ENCODE data around the gene CIP2A.
"Not testable (repeated sequence)": the region's sequence is repeated elsewhere in the genome, so short reads cannot be mapped to it uniquely, and the experiment has no call there.

CIP2A gene

DNA sequence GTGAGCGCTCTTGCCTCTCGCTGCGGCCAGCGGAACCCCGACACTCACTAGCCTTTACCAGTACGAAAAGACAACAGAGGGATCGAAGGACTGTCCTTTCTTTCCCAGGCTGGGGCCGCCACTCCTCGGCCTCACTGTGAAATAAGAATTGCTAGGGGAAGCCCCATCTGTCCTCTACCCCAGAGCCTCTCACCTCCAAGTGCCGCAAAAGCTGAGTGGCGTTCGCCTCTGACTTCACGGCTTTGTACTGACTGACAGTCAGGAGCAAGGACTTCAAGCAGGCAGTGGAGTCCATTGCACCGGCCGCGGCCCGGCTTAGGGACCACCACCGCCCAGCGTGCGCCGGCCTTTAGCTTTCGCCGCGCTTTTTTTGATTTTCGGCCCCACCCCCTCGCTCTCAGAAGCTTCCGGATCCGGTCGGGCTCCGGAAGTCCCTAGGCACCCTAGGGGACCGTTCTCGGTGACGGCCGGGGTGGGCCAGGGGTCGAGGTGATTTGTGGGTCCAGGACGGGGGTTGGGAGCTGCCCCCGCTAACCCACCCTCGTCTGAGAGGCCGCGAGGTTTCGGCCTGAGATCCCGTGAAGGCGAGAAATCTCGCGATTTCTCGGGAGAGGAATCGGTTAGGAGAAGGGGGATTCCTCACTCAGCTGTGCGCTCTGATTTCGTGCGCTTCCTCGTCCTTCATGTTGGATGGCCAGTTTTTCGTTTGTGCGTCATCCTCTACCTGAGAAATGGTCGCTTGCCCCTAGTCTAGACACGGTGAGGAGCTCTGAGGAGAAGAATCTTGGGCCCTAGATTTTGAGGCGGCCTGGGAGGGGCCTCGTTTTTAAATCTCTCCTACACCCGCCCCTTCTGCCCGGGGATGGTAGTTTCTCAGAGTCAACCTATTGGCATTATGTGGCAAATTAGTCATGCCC lies at the start of gene CIP2A, which contains the start of gene DZIP3:
TSS of gene CIP2A (minus strand) at position 358 of the 917 bp plus-strand sequence. CDS start at position 295, 63 bp downstream.
TSS of gene DZIP3 (plus strand) at position 642 of the 917 bp plus-strand sequence. CDS start 15,685 bp downstream, outside the sequence.
- DNase-seq (ENCODE audit: low spot score) = peak; percentile 71

DNA sequence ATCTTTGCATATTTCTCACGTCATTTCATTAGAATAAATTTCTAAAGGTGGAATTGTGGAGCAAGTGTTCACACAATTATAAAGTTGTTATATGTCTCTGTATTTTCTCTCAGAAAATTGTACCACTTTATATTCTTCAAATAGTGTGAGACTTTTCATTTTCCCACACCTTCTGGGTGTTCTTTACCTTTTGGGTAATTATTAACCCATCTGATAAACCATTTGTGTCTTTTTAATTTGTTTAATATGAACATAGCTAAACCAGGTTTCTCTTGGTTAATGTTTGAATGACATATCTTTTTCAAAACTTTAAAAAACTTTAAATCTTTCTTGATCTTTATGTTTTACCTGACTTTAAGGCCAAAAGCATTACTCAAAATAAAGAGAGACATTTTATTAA lies 40.7 kb upstream of the CIP2A start:
- DNase-seq (ENCODE audit: low spot score) = no peak

DNA sequence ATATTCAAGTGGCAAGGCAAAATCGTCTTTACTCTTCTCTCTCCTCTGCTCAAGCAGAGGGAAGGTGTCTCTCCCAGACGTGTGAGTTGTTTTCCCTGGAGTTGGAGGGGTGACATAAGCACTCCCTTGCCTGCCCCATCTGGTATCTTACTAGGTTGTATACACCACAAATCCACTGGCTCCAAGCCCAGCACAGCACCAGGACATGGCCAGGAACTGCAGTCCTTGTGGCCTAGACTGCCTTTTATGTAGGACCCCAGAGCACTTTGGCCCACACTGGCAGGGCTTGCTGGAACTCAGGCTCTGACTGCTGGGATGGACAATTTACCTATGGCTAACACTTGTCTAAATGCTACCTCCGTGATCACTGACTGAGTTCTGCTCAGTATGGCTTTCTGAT lies 34.3 kb upstream of the CIP2A start:
- DNase-seq (ENCODE audit: low spot score) = no peak

DNA sequence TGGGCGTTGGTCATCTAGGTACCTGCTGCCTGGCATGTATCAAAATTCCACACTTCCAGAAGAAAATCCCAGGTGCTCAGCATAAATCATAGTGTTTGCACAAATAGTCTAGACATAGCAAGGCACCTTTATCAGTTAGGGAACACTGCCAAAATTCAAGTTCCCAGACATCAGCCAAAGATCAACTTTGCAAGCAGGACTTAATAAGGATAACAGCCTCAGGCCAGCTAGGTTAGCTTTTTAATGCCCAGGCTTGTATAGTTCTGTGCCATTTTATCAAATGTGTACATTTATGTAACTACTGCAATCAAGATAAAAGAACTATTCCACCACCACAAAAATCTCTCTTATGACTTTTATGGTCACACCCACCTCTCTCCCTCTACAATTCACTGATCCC lies 31.0 kb upstream of the CIP2A start:
- no peak for DNase-seq (ENCODE audit: low spot score)

DNA sequence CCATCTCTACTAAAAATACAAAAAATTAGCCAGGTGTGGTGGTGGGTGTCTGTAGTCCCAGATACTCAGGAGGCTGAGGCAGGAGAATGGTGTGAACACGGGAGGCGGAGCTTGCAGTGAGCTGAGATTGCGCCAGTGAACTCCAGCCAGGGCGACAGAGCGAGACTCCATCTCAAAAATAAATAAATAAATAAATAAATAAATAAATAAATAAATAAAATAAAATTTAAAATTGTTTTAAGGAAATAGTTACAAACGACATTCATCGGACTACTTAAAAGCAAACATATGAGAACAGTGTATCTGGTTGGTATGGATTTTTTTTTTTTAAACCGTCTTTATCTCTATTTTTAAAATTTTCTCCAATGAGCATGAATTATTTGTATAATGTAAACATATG lies 26.9 kb upstream of the CIP2A start:
- DNase-seq (ENCODE audit: low spot score) = not testable (repeated sequence)

DNA sequence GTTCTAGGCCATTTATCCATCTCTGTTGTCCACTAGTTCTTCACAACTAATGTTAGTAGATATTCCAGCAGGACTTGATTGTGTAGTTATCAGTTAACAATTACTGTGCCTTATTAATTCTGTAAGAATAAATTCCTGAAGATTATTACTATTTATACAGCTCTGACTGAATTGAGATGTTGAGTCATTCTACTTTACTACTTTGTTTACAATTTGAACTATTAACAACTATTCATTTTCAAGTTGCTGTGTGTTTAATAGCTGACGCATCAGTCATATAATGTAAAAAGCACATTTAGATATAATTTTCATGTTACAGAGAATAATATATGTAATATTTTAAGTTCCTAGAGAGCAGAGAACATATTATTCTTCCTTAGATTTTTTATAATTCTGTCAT lies 21.4 kb upstream of the CIP2A start:
- DNase-seq (ENCODE audit: low spot score) = no peak

DNA sequence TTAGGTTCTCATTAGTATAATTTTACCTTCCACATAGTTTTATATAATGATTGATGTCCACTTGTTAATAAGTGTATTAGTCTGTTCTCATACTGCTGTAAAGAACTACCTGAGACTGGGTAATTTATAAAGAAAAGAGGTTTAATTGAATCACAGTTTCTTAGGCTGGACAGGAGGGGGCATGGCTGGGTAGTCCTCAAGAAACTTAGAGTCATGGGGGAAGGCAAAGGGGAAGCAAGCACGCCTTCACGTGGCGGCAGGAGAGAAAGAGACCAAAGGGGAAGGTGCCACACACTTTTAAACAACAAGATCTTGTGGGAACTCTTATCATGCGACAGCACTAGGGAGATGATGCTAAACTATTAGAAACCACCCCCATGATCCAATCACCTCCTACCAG lies 19.5 kb upstream of the CIP2A start:
- DNase-seq (ENCODE audit: low spot score) = no peak

DNA sequence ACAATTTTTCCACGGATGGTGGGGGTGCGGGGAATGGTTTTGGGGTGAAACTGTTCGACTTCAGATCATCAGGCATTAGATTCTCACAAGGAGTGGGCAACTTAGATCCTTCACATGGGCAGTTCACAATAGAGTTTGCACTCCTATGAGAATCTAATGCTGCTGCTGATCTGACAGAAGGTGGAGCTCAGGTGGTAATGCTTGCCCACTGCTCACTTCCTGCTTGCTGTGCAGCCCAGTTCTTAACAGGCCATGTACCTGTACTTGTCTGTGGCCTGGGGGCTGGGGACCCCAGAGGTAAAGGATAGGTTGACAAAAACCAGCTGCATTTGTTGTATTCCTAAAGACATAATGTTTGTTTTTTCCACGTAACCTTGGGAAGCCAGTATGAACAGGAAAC lies 16.3 kb upstream of the CIP2A start:
- DNase-seq (ENCODE audit: low spot score) = no peak

DNA sequence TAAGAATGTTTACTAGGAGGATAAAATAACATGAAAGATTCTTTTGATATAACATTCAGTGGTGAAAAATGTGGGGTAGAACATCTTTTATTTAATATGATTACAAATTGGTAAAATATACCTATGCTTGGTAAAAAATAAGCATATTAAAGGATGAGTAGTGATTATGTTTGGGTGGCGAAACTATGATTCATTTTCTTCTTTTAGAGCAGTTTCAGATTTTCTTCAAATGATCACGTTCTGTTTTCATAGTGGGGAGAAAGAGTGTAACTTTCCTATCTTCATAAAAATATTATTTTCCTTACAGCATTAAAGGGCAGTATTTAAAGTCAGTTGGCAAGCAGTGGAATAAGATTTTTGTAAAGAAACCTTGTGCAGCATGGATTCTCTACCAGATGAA lies 15.8 kb upstream of the CIP2A start:
- DNase-seq (ENCODE audit: low spot score) = no peak

DNA sequence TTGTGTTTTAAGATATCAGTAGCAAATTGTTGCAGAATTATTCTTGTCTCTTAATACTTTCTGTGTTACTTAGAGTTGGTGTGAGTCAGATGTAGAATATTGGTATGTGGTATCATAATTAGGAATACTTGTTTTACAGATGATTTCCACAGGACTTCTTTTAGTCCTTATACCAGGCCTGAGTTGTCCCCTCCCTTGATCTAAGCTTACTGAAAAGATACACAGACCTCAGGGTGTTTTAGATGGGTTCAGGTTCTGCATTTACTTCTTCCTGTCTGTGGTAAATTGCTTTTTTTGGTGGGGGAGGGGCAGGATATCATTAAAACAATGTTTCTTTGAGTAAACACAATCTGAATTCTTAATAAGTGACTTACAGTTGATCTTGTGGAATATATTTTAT lies 14.5 kb upstream of the CIP2A start:
- no peak for DNase-seq (ENCODE audit: low spot score)

DNA sequence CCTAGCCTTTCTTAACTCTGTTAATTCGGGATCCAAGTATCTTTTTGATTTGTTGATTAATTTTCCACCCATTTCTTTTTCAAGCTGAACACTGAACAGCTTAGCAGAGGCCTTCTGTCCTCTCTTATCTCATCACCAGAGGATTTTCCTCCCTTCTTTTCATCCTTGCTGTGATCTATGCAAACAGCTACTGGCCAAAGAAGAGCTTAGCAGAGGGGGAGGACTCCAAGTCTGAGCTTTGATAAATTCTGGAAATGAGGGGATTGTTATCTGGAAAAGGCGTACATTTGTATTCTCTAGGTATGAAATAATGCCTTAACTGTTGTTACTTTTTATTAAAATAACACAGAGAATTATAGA lies 13.7 kb upstream of the CIP2A start:
- no peak for DNase-seq (ENCODE audit: low spot score)

DNA sequence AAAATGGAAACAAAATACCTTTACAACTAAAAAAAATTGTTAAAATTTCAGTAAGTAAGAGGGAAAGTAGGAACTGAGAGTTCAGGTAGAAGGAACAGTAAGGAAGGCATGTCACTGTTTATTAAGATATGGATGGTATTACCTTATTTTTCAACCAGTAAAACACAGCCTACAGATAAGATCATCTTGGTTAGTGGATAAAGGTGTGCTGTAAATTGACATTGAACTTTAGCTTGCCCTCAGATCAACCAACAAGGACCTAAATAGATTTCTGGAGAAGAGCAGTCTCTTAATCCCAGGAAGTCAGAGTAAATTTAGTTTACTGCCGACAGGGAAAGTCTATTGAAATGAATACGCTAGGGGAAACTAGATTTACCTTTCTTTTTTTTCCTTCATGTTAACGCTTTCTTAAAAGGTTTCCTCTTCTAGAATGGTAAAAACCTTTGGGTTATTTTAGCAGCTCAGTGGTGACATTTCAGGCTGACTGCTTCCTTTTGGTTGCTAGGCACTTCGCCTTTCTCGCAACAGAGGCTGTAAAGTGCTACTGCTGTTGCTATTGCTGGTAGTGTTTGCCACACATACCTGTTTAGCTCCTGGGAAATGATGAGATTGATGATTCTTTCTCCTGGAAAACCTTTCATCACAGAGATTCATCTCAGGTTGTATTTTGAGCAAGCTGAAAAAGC lies 13.2 kb upstream of the CIP2A start:
- no peak for DNase-seq (ENCODE audit: low spot score)

DNA sequence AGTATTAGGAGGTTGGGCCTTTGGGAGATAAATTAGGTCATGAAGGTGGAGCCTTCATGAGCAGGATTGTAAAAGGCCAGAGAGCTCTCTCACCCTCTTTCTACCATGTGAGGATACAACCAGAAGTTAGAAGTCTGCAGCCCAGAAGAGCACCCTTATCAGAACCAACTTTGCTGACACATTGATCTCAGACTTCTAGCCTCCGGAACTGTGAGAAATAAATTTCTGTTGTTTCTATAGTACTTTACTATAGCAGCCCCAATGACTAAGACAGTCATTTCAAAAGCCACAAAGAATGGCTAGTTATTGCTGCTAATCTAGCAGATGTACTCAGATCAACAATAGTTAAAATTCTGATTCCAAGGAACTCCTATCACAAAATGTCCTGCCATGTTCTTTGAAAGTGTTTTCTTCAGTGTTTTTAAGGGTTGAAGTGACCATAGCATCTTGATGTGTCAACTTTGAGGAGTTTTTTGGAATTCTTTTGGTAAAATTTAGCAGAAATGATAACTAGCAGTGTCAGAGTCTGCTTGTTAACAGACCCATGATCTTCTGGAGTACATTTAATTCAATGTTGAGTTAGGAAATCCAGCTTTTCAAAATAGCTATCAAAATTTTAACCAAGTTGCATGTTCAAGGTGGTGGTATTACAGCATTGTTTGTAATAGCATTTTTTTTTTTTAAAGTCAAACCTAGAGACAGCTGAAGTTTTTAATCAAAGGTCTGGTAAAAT lies 10.6 kb upstream of the CIP2A start:
- DNase-seq (ENCODE audit: low spot score) = no peak

DNA sequence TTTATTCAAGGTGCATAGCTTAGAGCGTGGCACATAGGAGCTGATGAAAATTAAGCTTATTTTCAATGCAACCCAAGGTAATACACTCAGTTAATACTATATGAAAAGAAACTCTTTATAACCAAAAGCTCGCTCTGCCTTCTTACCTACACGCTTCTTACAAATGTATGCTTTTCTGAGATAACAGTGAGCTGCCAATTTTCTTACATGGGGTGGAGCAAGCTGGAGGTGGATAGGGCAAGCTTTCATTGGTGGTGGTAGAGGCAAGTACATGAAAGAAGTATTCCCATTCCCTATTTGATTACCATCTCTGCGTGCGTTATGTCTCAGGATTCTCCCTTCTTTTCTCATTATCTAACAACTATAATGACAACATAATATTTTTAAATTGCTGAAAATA lies 9.1 kb upstream of the CIP2A start:
- no peak for DNase-seq (ENCODE audit: low spot score)

DNA sequence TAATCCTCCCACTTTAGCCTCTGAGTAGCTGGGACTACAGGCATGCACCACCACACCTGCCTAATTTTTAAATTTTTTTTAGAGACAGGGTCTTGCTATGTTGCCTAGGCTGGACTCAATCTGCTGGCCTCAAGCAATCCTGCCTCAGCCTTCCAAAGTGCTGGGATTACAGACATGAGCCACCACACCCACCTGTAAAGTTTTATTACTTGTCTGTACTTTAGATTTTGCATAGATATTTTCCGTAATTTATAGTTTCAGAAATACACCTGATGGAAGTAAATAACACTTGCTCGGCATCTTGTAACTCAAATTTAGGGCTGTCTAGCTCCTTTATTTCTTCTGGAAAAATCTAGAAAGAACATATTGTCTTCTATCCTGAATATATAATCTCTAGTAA lies 6.1 kb upstream of the CIP2A start:
- DNase-seq (ENCODE audit: low spot score) = no peak

DNA sequence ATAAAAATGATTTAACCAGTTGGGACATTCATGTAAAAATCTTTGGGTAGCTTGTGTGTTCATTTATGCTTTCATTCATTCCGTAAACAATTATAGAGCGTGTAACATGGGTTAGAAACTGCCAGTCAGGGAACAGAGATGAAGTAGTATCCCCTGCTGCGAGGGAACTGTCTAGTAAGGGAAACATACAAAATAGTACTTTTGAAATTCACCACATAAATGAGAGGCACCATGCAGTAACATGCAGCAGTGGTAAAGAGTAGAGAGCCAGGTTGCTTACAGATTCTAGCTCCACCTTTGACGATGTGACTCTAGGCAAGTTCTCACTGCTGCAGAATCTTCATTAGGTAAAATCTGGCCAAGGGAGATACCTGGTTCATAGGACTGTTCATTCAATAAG lies 1.2 kb upstream of the CIP2A start:
- no peak for DNase-seq (ENCODE audit: low spot score)

DNA sequence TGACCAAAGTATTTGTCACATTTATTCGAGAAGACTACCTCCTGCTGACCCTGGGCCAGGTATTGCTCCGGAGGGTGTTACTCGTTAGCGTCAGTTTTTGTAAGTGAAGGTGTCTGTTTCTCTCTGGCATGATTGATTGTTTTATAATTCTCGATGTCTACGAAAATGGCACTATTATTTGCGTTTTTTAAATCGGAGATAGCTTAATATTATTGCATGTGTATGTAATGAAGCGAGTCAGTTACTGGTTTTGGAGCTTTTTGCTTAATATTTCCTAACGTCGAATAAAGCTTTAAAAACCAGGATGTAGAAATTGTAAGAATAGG lies 723 bp upstream of the CIP2A start:
- DNase-seq (ENCODE audit: low spot score) = no peak

DNA sequence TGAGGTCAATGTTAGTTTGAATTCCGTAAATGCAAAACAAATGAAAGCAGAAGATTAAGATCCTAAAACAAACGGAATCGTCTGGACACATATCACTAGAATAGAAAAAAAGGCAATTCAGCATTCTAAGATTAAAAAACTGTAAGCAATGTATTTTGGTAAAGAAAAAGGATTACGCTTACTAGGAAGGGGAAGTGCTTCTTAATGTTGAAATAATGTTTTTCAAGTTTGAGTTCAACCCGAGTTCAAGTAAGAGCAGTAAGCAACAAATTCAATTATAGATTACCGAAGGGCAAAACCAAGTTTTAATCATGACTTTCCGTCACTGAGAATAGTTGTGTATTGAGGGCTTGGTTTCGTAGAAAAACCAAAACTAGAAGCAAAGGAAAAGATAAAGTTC lies 637 bp downstream of the CIP2A start:
- no peak for DNase-seq (ENCODE audit: low spot score)

DNA sequence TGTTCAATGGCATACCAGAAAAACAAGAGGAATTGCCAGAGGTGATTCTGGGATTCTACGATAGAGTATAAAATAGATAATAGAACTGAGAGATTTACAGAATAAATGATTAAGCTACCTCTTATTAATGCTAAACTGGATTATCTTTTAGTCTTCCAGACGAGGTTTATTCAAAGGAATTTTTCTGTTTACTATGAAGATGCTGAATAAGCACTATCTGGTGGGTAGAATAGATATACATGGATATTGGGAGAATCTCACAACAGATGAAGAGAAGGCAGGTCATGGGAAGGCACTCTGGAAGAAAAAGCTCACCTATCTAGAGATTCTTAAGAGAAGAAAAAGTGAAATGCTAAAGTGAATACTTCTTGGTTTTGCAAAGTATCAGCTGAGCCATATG lies 11.2 kb downstream of the CIP2A start:
- DNase-seq (ENCODE audit: low spot score) = no peak

DNA sequence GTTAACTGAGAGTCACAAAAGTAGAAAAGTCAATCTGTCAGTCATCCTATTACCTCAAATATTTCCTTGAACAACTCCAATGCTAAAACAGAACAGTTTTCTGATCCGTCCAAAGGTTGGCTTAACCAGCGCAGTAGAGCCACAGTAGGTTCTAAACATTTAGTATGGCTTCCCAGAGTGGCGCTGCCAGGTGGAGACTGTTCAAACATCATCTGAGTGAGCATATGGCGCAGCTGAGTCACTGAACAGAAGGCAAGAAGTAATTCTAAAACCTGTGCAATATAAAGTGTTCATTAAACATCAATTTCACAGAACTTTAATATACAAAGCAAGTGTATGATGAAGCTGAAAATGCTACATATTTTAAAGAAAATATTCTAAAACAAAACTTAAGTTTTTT lies 19.9 kb downstream of the CIP2A start:
- DNase-seq (ENCODE audit: low spot score) = no peak

DNA sequence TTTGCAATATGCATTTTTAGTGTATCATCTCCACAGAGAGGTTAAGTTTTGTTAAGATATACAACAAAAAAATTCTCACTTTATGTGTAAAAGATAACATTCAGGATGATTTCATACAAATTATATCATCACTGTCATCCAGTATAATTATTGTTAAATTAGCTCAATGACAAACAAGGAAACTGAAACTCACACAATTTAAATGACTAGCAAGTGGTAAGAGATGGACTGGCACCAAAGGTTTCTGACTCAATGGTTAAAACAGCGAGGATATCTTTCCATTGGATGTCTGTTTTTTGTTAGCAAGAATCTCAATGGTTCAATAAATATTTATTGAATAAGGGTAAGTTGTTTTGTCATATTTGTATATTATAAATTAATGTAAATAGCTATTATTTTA lies 22.6 kb downstream of the CIP2A start:
- DNase-seq (ENCODE audit: low spot score) = no peak

DNA sequence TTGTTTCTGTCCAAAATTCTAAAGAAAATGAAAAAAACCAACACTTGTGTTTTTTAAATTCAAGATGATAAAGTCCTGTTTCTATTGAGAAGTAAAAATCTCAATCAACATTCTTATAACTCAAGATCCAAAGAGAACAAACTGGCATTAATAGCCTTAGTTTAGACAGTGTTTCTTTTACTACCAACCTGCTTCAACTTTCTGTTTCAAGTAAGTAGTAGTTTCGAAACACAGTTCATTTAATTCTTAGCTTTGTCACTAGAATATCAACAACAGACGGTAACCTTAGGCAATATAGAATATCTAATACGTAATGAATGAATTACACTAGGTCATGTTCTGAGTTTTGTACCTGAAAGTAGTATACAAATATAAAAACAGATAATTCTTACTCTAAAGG lies 23.7 kb downstream of the CIP2A start:
- no peak for DNase-seq (ENCODE audit: low spot score)

DNA sequence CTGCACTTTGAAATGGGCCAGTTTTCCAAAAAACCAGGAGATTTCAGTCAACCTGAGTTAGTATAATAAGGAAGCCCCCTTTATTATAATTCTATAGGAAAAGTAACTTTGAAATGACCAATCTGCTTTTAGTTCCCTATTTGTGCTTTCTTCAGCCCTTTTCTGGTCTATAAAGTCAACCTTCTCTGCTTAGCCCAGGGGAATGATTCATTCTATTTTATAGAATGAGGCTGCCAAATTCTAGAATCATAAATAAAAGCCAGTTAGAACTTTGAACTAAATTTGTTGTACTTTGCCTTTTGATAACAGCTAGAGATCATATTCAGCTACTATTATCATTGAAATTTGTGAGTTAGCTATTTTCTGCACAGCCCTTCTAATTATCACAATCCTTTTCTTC lies 24.7 kb downstream of the CIP2A start:
- DNase-seq (ENCODE audit: low spot score) = no peak
